ENCODE results near the gene HOXB9.

- TF ChIP-seq CTCF (IDR thresholded peaks at IDR 0.05; ENCODE audit: extremely low read depth in 1 of 2, insufficient read depth in 1 of 2, low read depth in 1 of 2, low read length in 2 of 2) (no peak), POLR2A (IDR thresholded peaks at IDR 0.05; ENCODE audit: low read depth, low read length) (no peak), EZH2 (IDR thresholded peaks at IDR 0.05; ENCODE audit: borderline replicate concordance, low read depth, low read length, severe bottlenecking) (no peak), GATA2 (IDR thresholded peaks at IDR 0.05; ENCODE audit: insufficient read depth, insufficient read length, low read depth, low read length) (no peak), FOS (IDR thresholded peaks at IDR 0.05; ENCODE audit: borderline replicate concordance, insufficient read depth, low read length) (no peak)
These were observed 34.7 kb downstream of the HOXB9 start for GRCh38 chr17:48591255-48592056.

Measured in endothelial cell of umbilical vein (primary cell).